KMS-11 (cell line): ENCODE results near the gene GK.

ENCODE experiments used
- H2AFZ ChIP-seq: fragments of 200-600 bp; sonication (generic); 2 replicates; pipeline ENCODE4 v1.6.1; 2016; ENCODE audit warnings: antibody characterized with exemption, mixed run types, low read depth
- H3K27ac ChIP-seq: fragments of 200-600 bp; sonication (generic); 2 replicates; pipeline ENCODE4 v1.6.1; 2016; ENCODE audit warnings: mild to moderate bottlenecking, mixed run types
- H3K27me3 ChIP-seq: fragments of 200-600 bp; sonication (generic); 2 replicates; pipeline ENCODE4 v1.6.1; 2017; ENCODE audit warnings: mild to moderate bottlenecking, low read depth, mixed run types, moderate library complexity; ENCODE audit not compliant: insufficient read depth
- H3K36me3 ChIP-seq: fragments of 200-600 bp; sonication (generic); 2 replicates; pipeline ENCODE4 v1.6.1; 2017; ENCODE audit warnings: mild to moderate bottlenecking, mixed run types; ENCODE audit not compliant: insufficient read depth
- H3K4me1 ChIP-seq: fragments of 200-600 bp; sonication (generic); 2 replicates; pipeline ENCODE4 v1.6.1; 2016; ENCODE audit warnings: mild to moderate bottlenecking, low read depth, mixed run types; ENCODE audit not compliant: poor library complexity, severe bottlenecking
- H3K4me2 ChIP-seq: fragments of 200-600 bp; sonication (generic); 2 replicates; pipeline ENCODE4 v1.7.0; 2016; ENCODE audit warnings: mild to moderate bottlenecking, mixed run types
- H3K4me3 ChIP-seq: fragments of 200-600 bp; sonication (generic); IDR thresholded peaks from 2 replicates; pipeline ENCODE4 v1.6.1; 2017; ENCODE audit warnings: low read depth, low read length, mixed read lengths; ENCODE audit not compliant: insufficient read depth
- H3K79me2 ChIP-seq: fragments of 200-600 bp; sonication (generic); 2 replicates; pipeline ENCODE4 v1.6.1; 2016; ENCODE audit warnings: low read depth, mixed run types; ENCODE audit not compliant: insufficient read depth
- H3K9ac ChIP-seq: fragments of 200-600 bp; sonication (generic); 2 replicates; pipeline ENCODE4 v1.6.1; 2016; ENCODE audit warnings: mild to moderate bottlenecking, mixed run types
- H4K20me1 ChIP-seq: fragments of 200-600 bp; sonication (generic); 2 replicates; pipeline ENCODE4 v1.6.1; 2016; ENCODE audit warnings: mild to moderate bottlenecking, mixed run types; ENCODE audit not compliant: insufficient read depth
- TF ChIP-seq, protein P1 (sequence below): fragments of 200-600 bp; sonication (generic); conservative IDR thresholded peaks from 2 replicates; pipeline ENCODE4 v1.6.1; 2017; ENCODE audit warnings: low read depth, mild to moderate bottlenecking, antibody characterized with exemption, low read length, moderate library complexity, mixed read lengths

GK gene

DNA sequence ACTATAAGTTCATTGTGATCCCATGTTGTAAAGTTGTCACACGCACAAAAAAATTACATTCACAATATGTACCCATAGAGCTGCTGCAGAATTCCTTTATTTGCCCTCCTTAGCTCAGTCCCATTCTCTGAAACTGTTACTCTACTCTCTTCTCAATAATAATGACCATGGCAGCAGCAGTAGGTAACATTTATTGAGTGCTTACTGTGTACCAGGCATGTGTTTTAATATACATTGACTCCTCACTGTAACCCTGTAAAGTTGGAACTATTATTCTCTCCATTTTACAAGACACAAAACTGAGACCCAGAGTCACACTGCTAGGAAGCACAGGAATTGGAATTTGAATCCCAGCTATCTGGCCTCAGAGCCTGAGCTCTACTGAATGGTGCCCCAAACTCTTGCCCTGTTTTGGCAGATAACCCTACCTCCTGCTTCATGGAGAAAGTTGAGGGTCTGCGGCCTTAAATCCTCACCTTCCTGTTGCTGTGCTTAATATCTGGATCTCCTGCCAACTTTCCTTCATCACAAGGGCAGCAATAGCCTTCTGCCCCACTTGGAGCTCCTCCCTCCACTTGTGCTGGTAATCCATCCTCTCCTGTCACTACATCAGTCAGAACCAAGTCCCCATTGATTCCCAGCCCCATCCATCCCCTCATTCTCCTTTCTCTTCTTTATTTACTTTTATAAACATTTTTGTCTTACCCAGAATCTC, 20.8 kb downstream of the GK start:
- Histone ChIP-seq H3K27ac (no peak overlapping the region), H3K4me3 (no peak overlapping the region), H3K4me2 (no peak overlapping the region), H3K9ac (no peak overlapping the region), H2AFZ (no peak overlapping the region), H3K27me3 (no peaks in the 10 kb centered on the region), H4K20me1 (no peaks in the 10 kb centered on the region), H3K4me1 (no peaks in the 10 kb centered on the region), H3K79me2 (no peaks in the 10 kb centered on the region), H3K36me3 (no peaks in the 10 kb centered on the region)
- TF ChIP-seq, protein P1, sequence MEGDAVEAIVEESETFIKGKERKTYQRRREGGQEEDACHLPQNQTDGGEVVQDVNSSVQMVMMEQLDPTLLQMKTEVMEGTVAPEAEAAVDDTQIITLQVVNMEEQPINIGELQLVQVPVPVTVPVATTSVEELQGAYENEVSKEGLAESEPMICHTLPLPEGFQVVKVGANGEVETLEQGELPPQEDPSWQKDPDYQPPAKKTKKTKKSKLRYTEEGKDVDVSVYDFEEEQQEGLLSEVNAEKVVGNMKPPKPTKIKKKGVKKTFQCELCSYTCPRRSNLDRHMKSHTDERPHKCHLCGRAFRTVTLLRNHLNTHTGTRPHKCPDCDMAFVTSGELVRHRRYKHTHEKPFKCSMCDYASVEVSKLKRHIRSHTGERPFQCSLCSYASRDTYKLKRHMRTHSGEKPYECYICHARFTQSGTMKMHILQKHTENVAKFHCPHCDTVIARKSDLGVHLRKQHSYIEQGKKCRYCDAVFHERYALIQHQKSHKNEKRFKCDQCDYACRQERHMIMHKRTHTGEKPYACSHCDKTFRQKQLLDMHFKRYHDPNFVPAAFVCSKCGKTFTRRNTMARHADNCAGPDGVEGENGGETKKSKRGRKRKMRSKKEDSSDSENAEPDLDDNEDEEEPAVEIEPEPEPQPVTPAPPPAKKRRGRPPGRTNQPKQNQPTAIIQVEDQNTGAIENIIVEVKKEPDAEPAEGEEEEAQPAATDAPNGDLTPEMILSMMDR = no peak

DNA sequence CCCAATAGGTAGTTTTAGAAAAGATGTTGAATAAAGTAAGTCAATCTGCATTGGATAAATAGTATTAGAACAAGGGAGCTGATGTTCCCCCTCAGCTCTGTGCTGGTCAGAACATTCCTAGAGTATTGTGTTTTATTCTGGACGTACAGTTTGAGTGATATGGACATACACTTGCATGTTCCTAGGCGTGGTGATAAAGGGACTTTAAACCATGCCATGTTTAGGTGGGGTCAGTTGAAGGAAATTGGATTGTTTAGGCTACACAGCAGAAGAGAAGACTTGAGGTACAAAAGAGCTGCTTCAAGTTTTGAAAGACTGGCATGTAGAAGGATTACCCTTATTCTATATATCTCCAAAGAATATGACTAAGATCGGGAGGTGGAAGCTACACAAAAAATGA, 21.6 kb downstream of the GK start:
- Histone ChIP-seq H2AFZ (no peak overlapping the region), H3K79me2 (no peaks in the 10 kb centered on the region), H4K20me1 (no peaks in the 10 kb centered on the region), H3K27ac (no peak overlapping the region), H3K9ac (no peak overlapping the region), H3K36me3 (no peaks in the 10 kb centered on the region), H3K4me1 (no peaks in the 10 kb centered on the region), H3K4me2 (no peak overlapping the region), H3K4me3 (no peak overlapping the region), H3K27me3 (no peaks in the 10 kb centered on the region)
- TF ChIP-seq, protein P1 = no peak

DNA sequence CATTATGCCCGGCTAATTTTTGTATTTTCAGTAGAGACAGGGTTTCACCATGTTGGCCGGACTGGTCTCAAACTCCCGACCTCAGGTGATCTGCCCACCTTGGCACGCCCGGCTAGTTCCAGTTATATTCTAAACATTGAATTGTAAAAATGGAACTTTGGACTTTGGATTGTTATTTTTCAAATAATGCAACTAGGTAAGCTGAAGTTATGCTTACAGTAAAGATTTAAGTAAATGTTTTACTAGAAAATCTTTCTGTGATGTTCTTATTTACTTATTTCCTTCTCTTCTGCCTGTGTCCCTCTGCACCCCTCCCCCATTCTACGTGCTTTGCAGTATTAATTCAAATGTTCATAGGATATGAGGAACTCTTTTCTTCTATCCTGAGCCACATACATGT, 26.1 kb downstream of the GK start:
- TF ChIP-seq, protein P1 = no peak
- Histone ChIP-seq H3K36me3 (no peaks in the 10 kb centered on the region), H3K27ac (no peak overlapping the region), H3K4me2 (no peak overlapping the region), H3K27me3 (no peaks in the 10 kb centered on the region), H3K9ac (no peak overlapping the region), H3K79me2 (no peaks in the 10 kb centered on the region), H4K20me1 (no peaks in the 10 kb centered on the region), H3K4me3 (no peak overlapping the region), H3K4me1 (no peaks in the 10 kb centered on the region), H2AFZ (no peak overlapping the region)

DNA sequence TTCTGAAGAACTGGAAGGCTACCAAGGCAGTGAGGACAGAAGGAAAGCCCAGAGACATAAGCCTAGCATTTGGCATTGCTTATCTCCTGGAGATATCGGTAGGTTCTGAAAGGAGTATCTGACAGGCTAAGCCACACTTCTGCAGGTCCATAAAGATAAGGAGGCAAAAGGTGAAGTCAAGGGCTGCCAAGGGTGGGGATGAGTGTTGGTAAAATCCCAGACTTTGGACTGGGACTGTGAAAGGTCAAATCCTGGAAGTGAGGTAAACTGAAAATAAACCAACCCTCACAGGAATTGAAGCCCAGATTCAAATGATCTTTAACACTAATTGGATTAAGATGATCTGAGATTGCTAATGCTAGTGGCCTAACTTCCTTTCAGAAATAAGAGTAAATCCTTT, 27.4 kb downstream of the GK start:
- Histone ChIP-seq H3K4me1 (no peaks in the 10 kb centered on the region), H3K4me3 (no peak overlapping the region), H3K4me2 (no peak overlapping the region), H3K27ac (no peak overlapping the region), H2AFZ (no peak overlapping the region), H3K36me3 (no peaks in the 10 kb centered on the region), H3K9ac (no peak overlapping the region), H3K27me3 (no peaks in the 10 kb centered on the region), H3K79me2 (no peaks in the 10 kb centered on the region), H4K20me1 (no peaks in the 10 kb centered on the region)
- TF ChIP-seq, protein P1 = no peak
